ENCODE data around the gene ADAP2.
"Not testable (repeated sequence)": the region's sequence is repeated elsewhere in the genome, so short reads cannot be mapped to it uniquely, and the experiment has no call there.

The ADAP2 gene

DNA sequence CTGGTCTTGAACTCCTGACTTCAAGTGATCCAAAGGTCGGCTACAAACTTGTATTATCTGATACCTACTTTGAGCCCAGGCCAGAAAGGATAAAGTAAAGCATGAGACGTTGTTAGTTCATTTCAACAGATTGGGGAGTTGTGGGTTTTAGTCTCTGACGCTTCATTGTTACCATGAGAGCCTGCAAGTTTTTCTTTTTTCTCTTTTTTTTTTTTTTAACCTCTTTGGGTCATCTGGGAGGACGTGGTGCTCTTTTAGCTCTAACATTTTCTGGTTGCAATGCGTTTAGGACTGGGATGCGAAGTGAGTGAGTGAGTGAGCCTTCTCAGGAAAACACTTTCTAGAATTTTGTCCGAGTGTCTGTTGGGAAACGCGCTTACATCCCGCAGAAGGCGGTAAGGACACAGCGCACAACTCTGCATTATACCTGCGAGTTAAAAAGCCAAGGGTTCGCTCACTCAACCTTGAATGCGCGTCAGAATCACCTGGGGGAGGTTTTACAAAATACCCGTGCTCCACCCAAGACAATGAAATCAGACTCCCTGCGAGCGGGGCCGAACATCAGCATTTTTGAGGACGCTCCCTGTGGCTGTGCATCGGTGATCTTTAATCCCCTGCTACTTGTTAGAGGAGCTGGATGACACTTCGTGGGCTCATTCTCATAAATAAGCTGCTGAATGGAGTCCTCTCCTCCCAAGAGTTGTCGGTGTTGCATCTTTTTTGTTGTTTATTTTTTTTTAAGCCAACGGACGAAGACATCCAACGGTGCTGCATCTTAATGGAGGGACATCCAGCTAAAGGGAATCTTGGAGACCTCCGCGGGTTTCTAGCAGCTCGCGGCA, 48.5 kb downstream of the ADAP2 start:
- DNase-seq (ENCODE audit: low read depth), result no peak

- DNase-seq (ENCODE audit: low read depth), result peak; percentile 22
Observed at GRCh38 chr17:30970831-30971567, 49.3 kb downstream of the ADAP2 start, which contains the start of gene RNF135. Gene RNF135, plus strand, starts transcription at chr17:30971039. Its CDS starts 35 bp downstream, at chr17:30971074.

DNA sequence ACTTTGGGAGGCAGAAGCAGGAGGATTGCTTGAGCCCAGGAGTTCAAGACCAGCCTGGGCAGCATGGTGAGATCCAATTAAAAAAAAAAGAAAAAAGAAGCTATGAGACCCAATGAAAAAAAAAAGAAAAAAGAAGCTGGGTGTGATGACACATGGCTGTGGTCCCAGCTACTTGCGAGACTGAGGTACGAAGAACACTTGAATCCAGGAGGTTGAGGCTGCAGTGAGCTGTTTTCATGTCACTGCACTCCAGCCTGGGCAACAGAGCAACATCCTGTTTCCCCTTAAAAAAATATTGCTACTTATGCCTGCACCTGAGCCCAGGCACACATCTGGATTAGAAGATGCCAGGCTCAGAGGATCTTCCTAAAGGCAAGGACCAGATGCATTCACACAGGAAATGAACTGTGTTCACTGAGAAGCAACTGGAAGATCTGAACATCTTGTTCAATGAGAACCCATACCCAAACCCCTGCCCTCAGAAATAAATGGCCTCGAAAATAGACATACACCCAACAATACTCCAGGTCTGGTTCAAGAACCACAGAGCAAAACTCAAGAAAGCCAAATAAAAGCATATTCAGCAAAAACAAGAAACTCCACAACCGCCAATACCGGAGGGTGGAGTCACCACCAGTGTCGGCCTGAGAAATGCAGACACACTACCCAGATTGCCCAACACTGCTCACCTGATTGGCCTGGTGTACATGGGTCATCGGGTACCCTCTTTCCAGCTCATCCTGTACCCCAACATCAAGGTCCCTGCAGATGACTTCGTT, 53.5 kb downstream of the ADAP2 start:
- no peak for DNase-seq (ENCODE audit: low read depth)

DNA sequence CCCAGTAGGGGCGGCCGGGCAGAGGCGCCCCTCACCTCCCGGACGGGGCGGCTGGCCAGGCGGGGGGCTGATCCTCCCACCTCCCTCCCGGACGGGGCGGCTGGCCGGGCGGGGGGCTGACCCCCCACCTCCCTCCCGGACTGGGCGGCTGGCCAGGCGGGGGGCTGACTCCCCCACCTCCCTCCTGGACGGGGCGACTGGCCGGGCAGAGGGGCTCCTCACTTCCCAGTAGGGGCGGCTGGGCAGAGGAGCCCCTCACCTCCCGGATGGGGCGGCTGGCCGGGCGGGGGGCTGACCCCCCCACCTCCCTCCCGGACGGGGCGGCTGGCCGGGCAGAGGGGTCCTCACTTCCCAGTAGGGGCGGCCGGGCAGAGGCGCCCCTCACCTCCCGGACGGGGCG, 58.2 kb downstream of the ADAP2 start:
- DNase-seq (ENCODE audit: low read depth), result not testable (repeated sequence)

DNA sequence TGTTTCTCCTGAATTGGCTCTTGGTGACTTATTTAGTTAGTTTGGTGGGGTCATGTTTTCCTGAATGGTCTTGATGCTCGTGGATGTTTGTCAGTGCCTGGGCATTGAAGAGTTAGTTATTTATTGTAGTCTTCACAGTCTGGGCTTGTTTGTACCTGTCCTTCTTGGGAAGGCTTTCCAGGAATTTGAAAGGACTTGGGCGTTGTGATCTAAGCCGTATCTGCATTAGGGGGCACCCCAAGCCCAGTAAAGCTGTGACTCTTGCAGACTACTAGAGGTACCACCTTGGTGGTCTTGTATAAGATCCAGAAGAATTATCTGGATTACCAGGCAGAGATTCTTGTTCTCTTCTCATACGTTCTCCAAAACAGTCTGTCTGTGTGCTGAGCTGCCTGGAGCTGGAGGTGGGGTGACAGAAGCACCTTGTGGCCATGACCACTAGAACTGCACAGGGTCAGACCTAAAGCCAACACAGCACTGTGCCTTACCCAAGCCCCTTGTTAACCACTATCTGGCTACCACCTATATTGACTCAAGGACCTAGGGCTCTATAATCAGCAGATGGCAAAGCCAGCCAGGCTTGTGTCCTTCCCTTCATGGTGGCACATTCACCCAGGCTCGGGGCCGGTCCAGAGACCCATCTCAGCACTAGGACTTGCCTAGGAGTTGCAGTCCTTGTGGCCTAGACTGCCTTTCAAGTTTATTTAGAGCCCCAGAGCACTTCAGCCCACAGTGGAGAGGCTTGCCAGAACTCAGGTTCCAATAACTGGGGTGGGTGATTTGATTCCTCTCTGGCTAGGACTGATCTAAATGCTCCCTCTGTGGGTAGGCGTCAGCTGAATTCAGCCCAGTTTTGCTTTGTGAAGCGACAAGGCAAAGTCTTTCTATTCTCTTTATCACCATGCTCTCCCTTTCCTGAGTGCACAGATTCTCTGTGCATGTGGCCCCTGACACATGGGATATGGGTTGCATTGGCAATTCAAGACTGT, 60.1 kb downstream of the ADAP2 start:
- DNase-seq (ENCODE audit: low read depth), result no peak

GRCh38 chr17:30982855-30983254, 61.1 kb downstream of the ADAP2 start:
- DNase-seq (ENCODE audit: low read depth), result no peak

DNA sequence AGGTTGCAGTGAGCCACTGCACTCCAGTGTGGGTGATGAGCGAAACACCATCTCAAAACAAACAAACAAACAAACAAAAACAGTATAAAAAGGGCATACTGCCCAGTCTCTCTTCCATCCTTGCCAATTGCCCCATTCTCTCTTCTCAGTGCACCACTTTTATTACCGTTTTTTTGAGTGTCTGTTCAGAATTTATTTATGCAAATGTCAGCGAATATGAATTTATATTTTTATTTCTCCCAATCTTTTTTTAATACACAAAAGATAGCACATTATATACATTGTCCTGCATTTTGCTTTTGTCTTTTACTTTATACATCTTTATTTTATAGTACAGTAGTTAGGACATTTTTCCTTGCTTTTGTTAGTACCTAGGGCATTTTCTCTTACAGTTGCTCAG, 68.7 kb downstream of the ADAP2 start:
- no peak for DNase-seq (ENCODE audit: low read depth)

GRCh38 chr17:30992551-30992950, 70.8 kb downstream of the ADAP2 start:
- DNase-seq (ENCODE audit: low read depth), result no peak

DNA sequence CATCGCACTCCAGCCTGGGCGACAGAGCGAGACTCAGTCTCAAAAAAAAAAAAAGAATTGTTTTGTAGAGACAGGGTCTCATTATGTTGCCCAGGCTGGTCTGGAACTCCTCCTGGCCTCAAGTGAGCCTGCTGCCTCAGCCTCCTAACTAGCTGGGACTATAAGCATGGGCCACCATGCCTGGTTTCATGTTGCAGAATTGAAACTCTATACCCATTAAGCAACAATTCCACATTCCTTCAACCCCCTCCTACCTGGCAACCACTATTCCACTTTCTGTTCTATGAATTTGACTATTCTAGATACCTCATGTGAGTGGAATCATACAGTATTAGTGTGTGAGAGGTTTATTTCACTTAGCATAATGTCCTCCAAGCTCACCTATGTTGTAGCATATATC, 73.6 kb downstream of the ADAP2 start:
- DNase-seq (ENCODE audit: low read depth), result no peak

DNA sequence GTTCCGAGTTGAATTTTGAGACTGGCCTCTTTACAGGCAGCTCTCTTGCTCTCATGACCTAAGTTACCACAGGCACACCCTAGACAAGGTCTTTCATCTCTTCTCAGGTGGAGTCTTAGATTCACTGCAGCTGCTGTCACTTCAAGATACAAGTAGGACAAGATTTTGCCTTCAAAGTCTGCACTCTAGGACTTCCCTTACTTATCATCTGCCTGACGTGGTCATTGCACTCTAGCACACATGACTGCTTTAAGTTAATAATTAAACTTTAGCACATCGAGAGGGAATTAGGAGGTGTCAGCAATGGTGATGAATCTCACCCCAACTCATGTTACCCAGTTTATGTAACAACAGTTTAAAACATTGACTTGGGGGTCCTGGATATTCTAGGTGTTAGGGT, 74.7 kb downstream of the ADAP2 start:
- no peak for DNase-seq (ENCODE audit: low read depth)

GRCh38 chr17:30997270-30997669, 75.5 kb downstream of the ADAP2 start:
- no peak for DNase-seq (ENCODE audit: low read depth)

- no peak for DNase-seq (ENCODE audit: low read depth)
Observed at GRCh38 chr17:30997842-30998241, 76.1 kb downstream of the ADAP2 start.

- no peak for DNase-seq (ENCODE audit: low read depth)
Observed at GRCh38 chr17:31002047-31002446, 80.3 kb downstream of the ADAP2 start.

GRCh38 chr17:31003225-31003866, 81.6 kb downstream of the ADAP2 start:
- DNase-seq (ENCODE audit: low read depth), result no peak

DNA sequence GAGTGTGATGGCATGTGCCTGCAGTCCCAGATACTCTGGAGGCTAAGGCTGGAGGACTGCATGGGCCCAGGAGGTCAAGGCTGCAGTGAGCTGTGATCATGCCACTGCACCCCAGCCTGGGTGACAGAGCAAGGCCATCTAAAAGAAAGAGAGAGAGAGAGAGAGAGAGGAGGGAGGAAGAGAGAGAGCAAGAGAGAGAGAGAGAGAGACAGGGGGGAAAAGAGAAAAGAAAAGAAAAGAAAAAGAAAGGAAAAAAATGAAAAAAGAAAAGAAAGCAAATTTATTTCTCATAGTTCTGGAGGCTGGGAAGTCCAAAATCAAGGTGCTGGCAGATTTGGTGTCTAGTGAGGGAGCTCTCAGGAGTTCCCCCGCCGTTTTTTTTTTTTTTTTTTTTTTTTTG, 82.4 kb downstream of the ADAP2 start:
- no peak for DNase-seq (ENCODE audit: low read depth)

DNA sequence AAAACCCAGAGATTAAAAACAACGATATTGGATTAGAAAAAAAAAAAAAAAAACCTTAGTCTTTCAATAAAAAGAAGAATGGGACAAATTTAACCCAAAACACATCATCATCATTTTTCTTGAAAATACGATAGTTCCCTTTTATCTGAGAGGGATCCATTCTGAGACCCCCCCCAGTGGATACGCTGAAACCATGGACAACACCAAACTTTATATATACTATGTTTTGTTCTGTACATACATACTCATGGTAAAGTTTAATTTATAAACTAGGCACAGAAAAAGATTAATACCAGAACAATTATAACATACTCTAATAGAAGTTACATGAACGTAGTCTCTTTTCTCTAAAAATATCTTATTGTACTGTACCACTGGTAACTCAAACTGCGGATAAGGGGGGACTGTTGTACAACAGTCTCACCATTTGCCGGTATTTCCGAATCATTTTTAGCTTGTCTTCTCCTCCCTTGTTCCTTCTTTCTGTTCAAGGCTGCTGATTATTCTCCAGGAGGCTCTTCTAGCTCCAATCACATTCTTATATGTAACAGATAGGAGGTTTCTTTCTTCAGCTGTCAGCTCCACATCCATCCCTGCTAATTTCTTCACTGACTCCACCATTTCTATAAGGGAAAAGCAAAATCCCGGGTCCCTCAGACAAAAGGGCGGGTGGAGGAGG, 86.1 kb downstream of the ADAP2 start:
- DNase-seq (ENCODE audit: low read depth), result no peak

DNA sequence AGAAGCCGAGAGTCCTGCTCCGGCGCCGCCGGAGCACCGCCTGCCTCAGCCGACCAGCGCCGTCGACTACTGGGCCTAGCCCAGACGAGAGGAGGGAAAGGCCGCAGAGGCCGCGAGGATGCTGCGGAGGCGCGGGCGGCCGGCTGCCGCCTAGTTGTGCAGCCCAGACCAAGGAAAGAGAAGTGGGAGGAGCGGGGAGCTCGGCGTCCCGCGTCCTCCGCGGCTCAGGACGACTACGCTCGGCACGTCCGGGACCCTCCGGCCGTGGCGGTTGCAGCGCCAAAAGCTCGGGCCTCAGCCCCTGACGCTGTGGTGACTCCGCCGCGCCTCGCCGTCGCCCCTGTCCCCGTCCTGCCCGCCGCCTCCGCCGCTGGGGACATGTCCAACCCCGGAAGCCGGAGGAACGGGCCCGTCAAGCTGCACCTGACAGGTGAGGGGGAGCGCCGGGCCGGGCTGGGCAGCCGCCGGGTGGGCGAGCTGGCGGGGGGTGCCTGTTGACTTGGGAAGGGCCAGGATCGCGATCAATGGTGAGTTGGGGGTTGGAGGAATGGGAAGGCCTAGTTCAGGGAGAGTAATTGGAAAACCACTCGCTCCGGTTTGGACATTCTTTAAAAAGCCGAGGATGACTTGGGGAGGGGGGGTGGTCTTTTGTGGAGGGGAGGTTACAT, 86.8 kb downstream of the ADAP2 start:
- DNase-seq (ENCODE audit: low read depth), result peak; percentile 13

Measured in stimulated activated CD8-positive, alpha-beta memory T cell treated with anti-CD3 and anti-CD28 coated beads, Interleukin-12 subunit alpha, Interleukin-12 subunit beta, amount 100 ng/mL, for 1 hour (primary cell).